ENCODE measurements around the gene NFKBIE. TPM values are rescaled to one million over a fixed set of nuclear protein-coding genes. Genes with fewer than 3 reads are reported as not detected.

Gene NFKBIE
- total RNA-seq, 1 donor from 2014 or later = 10.1 TPM

- Histone ChIP-seq H3K9ac (ENCODE audit: low read length) (no peak overlapping the region), H3K27ac (ENCODE audit: low read depth, low read length) (no peak overlapping the region), H3K79me2 (ENCODE audit: insufficient read depth, low read length) (no peaks in the 10 kb centered on the region), H3K9me3 (ENCODE audit: insufficient read depth, low read depth, low read length) (no peaks in the 10 kb centered on the region), H3K27me3 (ENCODE audit: insufficient read depth, low read length) (no peaks in the 10 kb centered on the region), H3K4me1 (ENCODE audit: insufficient read depth, low read length) (peaks cover 4% of the 10 kb centered on the region), H3K4me2 (ENCODE audit: low read length) (no peak overlapping the region), H2AFZ (ENCODE audit: low read depth, low read length) (no peak overlapping the region), H4K20me1 (ENCODE audit: insufficient read depth, low read length) (no peaks in the 10 kb centered on the region), H3K36me3 (ENCODE audit: insufficient read depth, low read length) (peaks cover 33% of the 10 kb centered on the region), H3K4me3 (ENCODE audit: insufficient read depth, low read depth, low read length) (no peak overlapping the region)
- no peak overlapping the region for H3K4me3 Mint-ChIP-seq (ENCODE audit: unreplicated experiment)
- no peak for DNase-seq (ENCODE audit: low read depth)
- TF ChIP-seq CTCF (IDR thresholded peaks at IDR 0.05; ENCODE audit: insufficient read depth, low read depth, low read length) (no peak), EZH2 (IDR thresholded peaks at IDR 0.05; ENCODE audit: insufficient read depth, low read length) (no peak)
- H3K27me3 Mint-ChIP-seq (ENCODE audit: low read depth, unreplicated experiment) = no peaks in the 10 kb centered on the region
- FAIRE-seq = no peak
- H3K27ac Mint-ChIP-seq (ENCODE audit: unreplicated experiment) = peak overlapping the region; percentile 64
- no peaks in the 10 kb centered on the region for H3K9me3 Mint-ChIP-seq (ENCODE audit: unreplicated experiment)
- peaks cover 9% of the 10 kb centered on the region for H3K4me1 Mint-ChIP-seq (ENCODE audit: low read depth, unreplicated experiment)
- peaks cover 26% of the 10 kb centered on the region for H3K36me3 Mint-ChIP-seq (ENCODE audit: low read depth, unreplicated experiment)
These were observed 39.9 kb upstream of the NFKBIE start for GRCh38 chr6:44305200-44305725.

DNA sequence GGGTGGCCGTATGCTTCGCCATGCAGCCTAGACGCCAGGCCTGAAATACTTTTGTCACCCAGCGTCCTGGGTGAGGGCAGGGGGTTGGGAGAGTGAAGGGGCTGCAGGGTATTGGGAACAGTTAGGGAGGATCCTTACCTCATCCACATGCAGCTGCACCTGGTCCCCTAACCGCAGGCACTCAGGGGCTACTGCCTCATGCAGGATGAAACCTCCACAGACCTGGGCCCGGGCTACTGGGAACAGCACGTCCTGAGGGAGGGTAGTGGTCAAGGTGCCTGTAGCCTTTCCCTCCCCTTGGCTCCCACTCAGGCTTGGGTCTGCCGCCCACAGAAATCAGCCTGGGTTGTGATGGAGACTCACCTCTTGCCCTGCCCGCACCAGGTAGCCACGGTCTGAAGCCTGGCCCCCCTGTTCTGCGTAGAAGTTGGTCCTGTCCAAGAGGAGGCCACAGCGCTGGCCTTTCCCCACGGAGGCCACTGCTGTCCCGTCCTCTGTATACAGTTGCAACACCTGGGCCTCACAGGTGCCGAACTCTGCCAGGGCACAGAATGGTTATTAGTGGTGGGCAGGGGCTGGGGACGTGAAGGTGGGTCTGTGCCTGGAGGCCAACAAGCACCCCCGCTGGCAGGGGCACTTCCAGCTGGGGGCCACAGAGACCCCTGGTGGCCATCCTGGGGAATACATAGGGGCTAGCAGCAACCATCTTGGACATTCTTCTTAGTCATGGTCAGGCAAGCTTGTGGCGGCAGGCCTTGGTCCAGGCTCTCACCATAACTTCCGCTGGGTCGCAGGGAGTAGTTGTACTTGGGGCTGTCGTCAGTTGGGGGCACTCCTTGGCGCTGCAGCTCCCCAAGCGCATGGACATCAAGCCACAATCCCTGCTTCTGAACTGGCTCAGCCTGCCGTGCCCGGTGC is 39.2 kb upstream of the NFKBIE start:
- H3K9me3 Mint-ChIP-seq (ENCODE audit: unreplicated experiment) = no peaks in the 10 kb centered on the region
- H2AFZ ChIP-seq (ENCODE audit: low read depth, low read length) = no peak overlapping the region
- no peak overlapping the region for H3K4me2 ChIP-seq (ENCODE audit: low read length)
- H3K4me1 ChIP-seq (ENCODE audit: insufficient read depth, low read length) = peaks cover 1% of the 10 kb centered on the region
- FAIRE-seq = no peak
- peaks cover 28% of the 10 kb centered on the region for H3K36me3 Mint-ChIP-seq (ENCODE audit: low read depth, unreplicated experiment)
- DNase-seq (ENCODE audit: low read depth) = peak; percentile 14
- H3K27ac Mint-ChIP-seq (ENCODE audit: unreplicated experiment) = no peak overlapping the region
- no peaks in the 10 kb centered on the region for H4K20me1 ChIP-seq (ENCODE audit: insufficient read depth, low read length)
- peaks cover 26% of the 10 kb centered on the region for H3K36me3 ChIP-seq (ENCODE audit: insufficient read depth, low read length)
- H3K4me1 Mint-ChIP-seq (ENCODE audit: low read depth, unreplicated experiment) = peaks cover 6% of the 10 kb centered on the region
- TF ChIP-seq CTCF (IDR thresholded peaks at IDR 0.05; ENCODE audit: insufficient read depth, low read depth, low read length) (peak; percentile 56), EZH2 (IDR thresholded peaks at IDR 0.05; ENCODE audit: insufficient read depth, low read length) (no peak)
- H3K4me3 Mint-ChIP-seq (ENCODE audit: unreplicated experiment) = no peak overlapping the region
- H3K27me3 Mint-ChIP-seq (ENCODE audit: low read depth, unreplicated experiment) = no peaks in the 10 kb centered on the region
- H3K9ac ChIP-seq (ENCODE audit: low read length) = no peak overlapping the region
- H3K27me3 ChIP-seq (ENCODE audit: insufficient read depth, low read length) = no peaks in the 10 kb centered on the region
- no peaks in the 10 kb centered on the region for H3K79me2 ChIP-seq (ENCODE audit: insufficient read depth, low read length)
- H3K4me3 ChIP-seq (ENCODE audit: insufficient read depth, low read depth, low read length) = no peak overlapping the region
- H3K27ac ChIP-seq (ENCODE audit: low read depth, low read length) = no peak overlapping the region
- H3K9me3 ChIP-seq (ENCODE audit: insufficient read depth, low read depth, low read length) = no peaks in the 10 kb centered on the region

DNA sequence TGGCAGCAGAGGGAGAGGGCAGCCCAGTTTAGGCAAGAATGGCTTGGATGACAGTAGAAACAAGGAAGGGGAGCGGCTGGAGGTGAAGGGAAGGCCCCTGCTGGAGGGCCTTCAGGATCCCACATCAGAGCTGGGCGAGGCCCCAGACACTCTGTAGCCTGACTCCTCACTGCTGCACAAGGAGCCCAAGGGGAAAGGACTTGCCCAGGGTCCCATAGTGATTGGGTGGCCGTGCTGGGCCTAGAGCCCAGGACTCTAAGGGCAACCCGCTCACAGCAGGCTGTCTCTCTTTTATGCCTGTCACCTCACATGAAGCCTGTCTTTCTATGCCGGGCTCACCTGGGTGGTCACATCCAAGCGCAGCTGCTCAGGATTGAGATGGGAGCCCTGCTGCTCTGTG is 38.5 kb upstream of the NFKBIE start:
- Histone ChIP-seq H3K27me3 (ENCODE audit: insufficient read depth, low read length) (peaks cover 2% of the 10 kb centered on the region), H3K4me2 (ENCODE audit: low read length) (no peak overlapping the region), H4K20me1 (ENCODE audit: insufficient read depth, low read length) (peaks cover 6% of the 10 kb centered on the region), H3K79me2 (ENCODE audit: insufficient read depth, low read length) (no peaks in the 10 kb centered on the region), H3K9me3 (ENCODE audit: insufficient read depth, low read depth, low read length) (no peaks in the 10 kb centered on the region), H2AFZ (ENCODE audit: low read depth, low read length) (no peak overlapping the region), H3K4me3 (ENCODE audit: insufficient read depth, low read depth, low read length) (no peak overlapping the region), H3K4me1 (ENCODE audit: insufficient read depth, low read length) (no peaks in the 10 kb centered on the region), H3K27ac (ENCODE audit: low read depth, low read length) (no peak overlapping the region), H3K36me3 (ENCODE audit: insufficient read depth, low read length) (peaks cover 20% of the 10 kb centered on the region), H3K9ac (ENCODE audit: low read length) (no peak overlapping the region)
- TF ChIP-seq EZH2 (IDR thresholded peaks at IDR 0.05; ENCODE audit: insufficient read depth, low read length) (no peak), CTCF (IDR thresholded peaks at IDR 0.05; ENCODE audit: insufficient read depth, low read depth, low read length) (no peak)
- H3K9me3 Mint-ChIP-seq (ENCODE audit: unreplicated experiment) = no peaks in the 10 kb centered on the region
- H3K27me3 Mint-ChIP-seq (ENCODE audit: low read depth, unreplicated experiment) = peaks cover 3% of the 10 kb centered on the region
- peaks cover 27% of the 10 kb centered on the region for H3K36me3 Mint-ChIP-seq (ENCODE audit: low read depth, unreplicated experiment)
- FAIRE-seq (no peak), DNase-seq (ENCODE audit: low read depth) (no peak)
- no peak overlapping the region for H3K27ac Mint-ChIP-seq (ENCODE audit: unreplicated experiment)
- H3K4me1 Mint-ChIP-seq (ENCODE audit: low read depth, unreplicated experiment) = peaks cover 2% of the 10 kb centered on the region
- no peak overlapping the region for H3K4me3 Mint-ChIP-seq (ENCODE audit: unreplicated experiment)
